Measurements from ENCODE around the gene HOXB4.

DNA sequence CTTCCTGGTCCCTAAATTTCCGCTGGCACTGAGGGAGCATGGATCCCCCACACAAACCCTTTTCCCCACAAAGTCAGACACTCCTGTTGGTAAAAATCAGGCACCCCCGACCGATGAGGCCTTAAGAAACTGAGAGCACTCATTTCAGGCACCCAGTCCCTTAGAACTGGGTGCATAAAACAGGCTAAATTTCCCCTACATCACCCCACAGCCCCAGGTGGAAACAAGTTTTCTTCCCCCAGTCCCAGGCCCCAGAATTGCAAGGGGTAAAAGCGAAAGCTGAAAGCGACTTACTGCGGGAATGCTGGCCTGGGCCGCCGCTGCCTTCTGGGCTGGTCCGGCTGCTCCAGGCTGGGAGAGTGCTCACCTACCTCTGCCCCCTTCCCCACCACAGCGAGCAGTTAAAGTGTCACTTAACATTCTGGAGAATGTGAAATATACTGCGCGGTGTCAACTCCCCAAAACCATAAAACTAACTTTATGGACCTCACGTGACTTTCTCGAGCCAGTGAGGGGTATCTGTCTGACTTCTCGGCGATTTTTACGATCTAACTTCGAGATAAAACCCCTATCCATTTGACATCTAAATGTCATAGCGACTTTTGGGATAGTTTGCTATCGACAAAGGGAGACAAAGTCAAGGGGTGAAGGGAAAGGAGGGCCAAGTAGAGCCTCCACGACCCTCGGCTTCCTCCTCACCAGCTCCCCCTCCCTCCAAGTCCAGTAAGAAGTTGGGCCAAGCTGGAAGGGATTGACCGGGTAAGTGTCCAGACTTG, 11.9 kb upstream of the HOXB4 start, which contains the start of gene HOXB3:
- TF ChIP-seq, protein P1, sequence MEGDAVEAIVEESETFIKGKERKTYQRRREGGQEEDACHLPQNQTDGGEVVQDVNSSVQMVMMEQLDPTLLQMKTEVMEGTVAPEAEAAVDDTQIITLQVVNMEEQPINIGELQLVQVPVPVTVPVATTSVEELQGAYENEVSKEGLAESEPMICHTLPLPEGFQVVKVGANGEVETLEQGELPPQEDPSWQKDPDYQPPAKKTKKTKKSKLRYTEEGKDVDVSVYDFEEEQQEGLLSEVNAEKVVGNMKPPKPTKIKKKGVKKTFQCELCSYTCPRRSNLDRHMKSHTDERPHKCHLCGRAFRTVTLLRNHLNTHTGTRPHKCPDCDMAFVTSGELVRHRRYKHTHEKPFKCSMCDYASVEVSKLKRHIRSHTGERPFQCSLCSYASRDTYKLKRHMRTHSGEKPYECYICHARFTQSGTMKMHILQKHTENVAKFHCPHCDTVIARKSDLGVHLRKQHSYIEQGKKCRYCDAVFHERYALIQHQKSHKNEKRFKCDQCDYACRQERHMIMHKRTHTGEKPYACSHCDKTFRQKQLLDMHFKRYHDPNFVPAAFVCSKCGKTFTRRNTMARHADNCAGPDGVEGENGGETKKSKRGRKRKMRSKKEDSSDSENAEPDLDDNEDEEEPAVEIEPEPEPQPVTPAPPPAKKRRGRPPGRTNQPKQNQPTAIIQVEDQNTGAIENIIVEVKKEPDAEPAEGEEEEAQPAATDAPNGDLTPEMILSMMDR (IDR thresholded peaks at IDR 0.05): no peak
- TF ChIP-seq CREB1 (CRISPR knock-in tag; IDR thresholded peaks at IDR 0.05) (no peak), SMAD4 (CRISPR knock-in tag; IDR thresholded peaks at IDR 0.05) (no peak), ZNF263 (CRISPR knock-in tag; IDR thresholded peaks at IDR 0.05; ENCODE audit: low read depth) (no peak)
- TF ChIP-seq, protein P2, sequence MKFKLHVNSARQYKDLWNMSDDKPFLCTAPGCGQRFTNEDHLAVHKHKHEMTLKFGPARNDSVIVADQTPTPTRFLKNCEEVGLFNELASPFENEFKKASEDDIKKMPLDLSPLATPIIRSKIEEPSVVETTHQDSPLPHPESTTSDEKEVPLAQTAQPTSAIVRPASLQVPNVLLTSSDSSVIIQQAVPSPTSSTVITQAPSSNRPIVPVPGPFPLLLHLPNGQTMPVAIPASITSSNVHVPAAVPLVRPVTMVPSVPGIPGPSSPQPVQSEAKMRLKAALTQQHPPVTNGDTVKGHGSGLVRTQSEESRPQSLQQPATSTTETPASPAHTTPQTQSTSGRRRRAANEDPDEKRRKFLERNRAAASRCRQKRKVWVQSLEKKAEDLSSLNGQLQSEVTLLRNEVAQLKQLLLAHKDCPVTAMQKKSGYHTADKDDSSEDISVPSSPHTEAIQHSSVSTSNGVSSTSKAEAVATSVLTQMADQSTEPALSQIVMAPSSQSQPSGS (CRISPR knock-in tag; IDR thresholded peaks at IDR 0.05; ENCODE audit: borderline replicate concordance, low read depth): no peak
- TF ChIP-seq, protein P3, sequence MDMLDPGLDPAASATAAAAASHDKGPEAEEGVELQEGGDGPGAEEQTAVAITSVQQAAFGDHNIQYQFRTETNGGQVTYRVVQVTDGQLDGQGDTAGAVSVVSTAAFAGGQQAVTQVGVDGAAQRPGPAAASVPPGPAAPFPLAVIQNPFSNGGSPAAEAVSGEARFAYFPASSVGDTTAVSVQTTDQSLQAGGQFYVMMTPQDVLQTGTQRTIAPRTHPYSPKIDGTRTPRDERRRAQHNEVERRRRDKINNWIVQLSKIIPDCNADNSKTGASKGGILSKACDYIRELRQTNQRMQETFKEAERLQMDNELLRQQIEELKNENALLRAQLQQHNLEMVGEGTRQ (CRISPR knock-in tag; IDR thresholded peaks at IDR 0.05): no peak
- TF ChIP-seq, protein P4, sequence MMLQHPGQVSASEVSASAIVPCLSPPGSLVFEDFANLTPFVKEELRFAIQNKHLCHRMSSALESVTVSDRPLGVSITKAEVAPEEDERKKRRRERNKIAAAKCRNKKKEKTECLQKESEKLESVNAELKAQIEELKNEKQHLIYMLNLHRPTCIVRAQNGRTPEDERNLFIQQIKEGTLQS (CRISPR knock-in tag; conservative IDR thresholded peaks at IDR 0.05): no peak
- TF ChIP-seq, protein P5, sequence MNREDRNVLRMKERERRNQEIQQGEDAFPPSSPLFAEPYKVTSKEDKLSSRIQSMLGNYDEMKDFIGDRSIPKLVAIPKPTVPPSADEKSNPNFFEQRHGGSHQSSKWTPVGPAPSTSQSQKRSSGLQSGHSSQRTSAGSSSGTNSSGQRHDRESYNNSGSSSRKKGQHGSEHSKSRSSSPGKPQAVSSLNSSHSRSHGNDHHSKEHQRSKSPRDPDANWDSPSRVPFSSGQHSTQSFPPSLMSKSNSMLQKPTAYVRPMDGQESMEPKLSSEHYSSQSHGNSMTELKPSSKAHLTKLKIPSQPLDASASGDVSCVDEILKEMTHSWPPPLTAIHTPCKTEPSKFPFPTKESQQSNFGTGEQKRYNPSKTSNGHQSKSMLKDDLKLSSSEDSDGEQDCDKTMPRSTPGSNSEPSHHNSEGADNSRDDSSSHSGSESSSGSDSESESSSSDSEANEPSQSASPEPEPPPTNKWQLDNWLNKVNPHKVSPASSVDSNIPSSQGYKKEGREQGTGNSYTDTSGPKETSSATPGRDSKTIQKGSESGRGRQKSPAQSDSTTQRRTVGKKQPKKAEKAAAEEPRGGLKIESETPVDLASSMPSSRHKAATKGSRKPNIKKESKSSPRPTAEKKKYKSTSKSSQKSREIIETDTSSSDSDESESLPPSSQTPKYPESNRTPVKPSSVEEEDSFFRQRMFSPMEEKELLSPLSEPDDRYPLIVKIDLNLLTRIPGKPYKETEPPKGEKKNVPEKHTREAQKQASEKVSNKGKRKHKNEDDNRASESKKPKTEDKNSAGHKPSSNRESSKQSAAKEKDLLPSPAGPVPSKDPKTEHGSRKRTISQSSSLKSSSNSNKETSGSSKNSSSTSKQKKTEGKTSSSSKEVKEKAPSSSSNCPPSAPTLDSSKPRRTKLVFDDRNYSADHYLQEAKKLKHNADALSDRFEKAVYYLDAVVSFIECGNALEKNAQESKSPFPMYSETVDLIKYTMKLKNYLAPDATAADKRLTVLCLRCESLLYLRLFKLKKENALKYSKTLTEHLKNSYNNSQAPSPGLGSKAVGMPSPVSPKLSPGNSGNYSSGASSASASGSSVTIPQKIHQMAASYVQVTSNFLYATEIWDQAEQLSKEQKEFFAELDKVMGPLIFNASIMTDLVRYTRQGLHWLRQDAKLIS (CRISPR knock-in tag; IDR thresholded peaks at IDR 0.05; ENCODE audit: borderline replicate concordance): no peak
